ENCODE data around the gene GP1BB. TPM values are rescaled to one million over a fixed set of nuclear protein-coding genes. Genes with fewer than 3 reads are reported as not detected.

GP1BB gene
- polyA plus RNA-seq, 6 donors from 2014 or later, result 0.38 to 6.2 (median 4.0) TPM

GRCh38 chr22:19764636-19765476 is 41.5 kb downstream of the GP1BB start:
- peaks cover 19 to 28% (median 27%) of the 10 kb centered on the region in 3 donors for H3K4me1 Mint-ChIP-seq
- peaks cover 6 to 8% of the 10 kb centered on the region in 2 donors for H3K36me3 Mint-ChIP-seq
- H3K9me3 Mint-ChIP-seq, result peaks cover 0 to 5% (median 0%) of the 10 kb centered on the region in 7 donors
- H3K27ac Mint-ChIP-seq, result no peak overlapping the region
- peaks cover 49 to 77% (median 60%) of the 10 kb centered on the region in 3 donors for H3K27me3 Mint-ChIP-seq
- no peak for DNase-seq
- no peak for ATAC-seq (ENCODE audit: low read depth in 2 of 2)
- H3K4me3 Mint-ChIP-seq, result peak overlapping the region in 6 of 8 donors; percentile 29 to 83 (median 56)

GRCh38 chr22:19765477-19766239 is 42.3 kb downstream of the GP1BB start:
- H3K4me1 Mint-ChIP-seq, result peaks cover 13 to 24% (median 20%) of the 10 kb centered on the region in 3 donors
- peaks cover 0 to 2% (median 0%) of the 10 kb centered on the region in 7 donors for H3K9me3 Mint-ChIP-seq
- DNase-seq (no peak), ATAC-seq (ENCODE audit: low read depth in 2 of 2) (peak in 1 of 2 donors; percentile 9)
- no peaks in the 10 kb centered on the region for H3K36me3 Mint-ChIP-seq
- no peak overlapping the region for H3K27ac Mint-ChIP-seq
- peaks cover 43 to 78% (median 60%) of the 10 kb centered on the region in 3 donors for H3K27me3 Mint-ChIP-seq
- peak overlapping the region in 7 of 8 donors; percentile 44 to 83 (median 55) for H3K4me3 Mint-ChIP-seq

- Mint-ChIP-seq H3K4me3 (peak overlapping the region in 1 of 8 donors; percentile 66), H3K27me3 (peaks cover 45 to 83% (median 65%) of the 10 kb centered on the region in 3 donors), H3K9me3 (peaks cover 0 to 2% (median 0%) of the 10 kb centered on the region in 7 donors), H3K27ac (no peak overlapping the region), H3K36me3 (no peaks in the 10 kb centered on the region), H3K4me1 (peaks cover 13 to 24% (median 20%) of the 10 kb centered on the region in 3 donors)
- DNase-seq (no peak), ATAC-seq (ENCODE audit: low read depth in 2 of 2) (no peak)
Measured at GRCh38 chr22:19766240-19766510, 42.8 kb downstream of the GP1BB start.

GRCh38 chr22:19766511-19767426 is 43.4 kb downstream of the GP1BB start:
- Mint-ChIP-seq H3K27me3 (peaks cover 47 to 85% (median 65%) of the 10 kb centered on the region in 3 donors), H3K4me1 (peaks cover 10 to 21% (median 16%) of the 10 kb centered on the region in 3 donors)

GRCh38 chr22:19767427-19768341 is 44.3 kb downstream of the GP1BB start:
- Mint-ChIP-seq H3K27ac (peak overlapping the region in 1 of 6 donors; percentile 90), H3K9me3 (peaks cover 0 to 2% (median 0%) of the 10 kb centered on the region in 7 donors), H3K27me3 (peaks cover 48 to 85% (median 65%) of the 10 kb centered on the region in 3 donors), H3K36me3 (no peaks in the 10 kb centered on the region), H3K4me1 (peaks cover 12 to 24% (median 19%) of the 10 kb centered on the region in 3 donors), H3K4me3 (peak overlapping the region in 6 of 8 donors; percentile 65 to 78 (median 70))
- ATAC-seq (ENCODE audit: low read depth in 2 of 2) (peak; percentile 24 to 35), DNase-seq (no peak)

More at GRCh38 chr22:19766511-19767426, 43.4 kb downstream of the GP1BB start:
- ATAC-seq (ENCODE audit: low read depth in 2 of 2), result peak; percentile 83 to 87
- Mint-ChIP-seq H3K4me3 (peak overlapping the region in 7 of 8 donors; percentile 45 to 78 (median 68)), H3K9me3 (peaks cover 0 to 2% (median 0%) of the 10 kb centered on the region in 7 donors), H3K27ac (peak overlapping the region in 1 of 6 donors; percentile 90), H3K36me3 (no peaks in the 10 kb centered on the region)
- peak; percentile 45 for DNase-seq

GRCh38 chr22:19769393-19769715 is 46.0 kb downstream of the GP1BB start:
- peaks cover 24 to 37% (median 33%) of the 10 kb centered on the region in 3 donors for H3K4me1 Mint-ChIP-seq
- H3K27ac Mint-ChIP-seq, result no peak overlapping the region
- peak overlapping the region in 2 of 8 donors; percentile 29 for H3K4me3 Mint-ChIP-seq
- ATAC-seq (ENCODE audit: low read depth in 2 of 2) (no peak), DNase-seq (no peak)
- no peaks in the 10 kb centered on the region for H3K36me3 Mint-ChIP-seq
- peaks cover 0 to 1% (median 0%) of the 10 kb centered on the region in 7 donors for H3K9me3 Mint-ChIP-seq
- peaks cover 56 to 84% (median 71%) of the 10 kb centered on the region in 3 donors for H3K27me3 Mint-ChIP-seq

- Mint-ChIP-seq H3K36me3 (no peaks in the 10 kb centered on the region), H3K4me1 (peaks cover 24 to 35% (median 33%) of the 10 kb centered on the region in 3 donors), H3K9me3 (no peaks in the 10 kb centered on the region), H3K4me3 (peak overlapping the region in 2 of 8 donors; percentile 4 to 29), H3K27ac (no peak overlapping the region), H3K27me3 (peaks cover 55 to 76% (median 69%) of the 10 kb centered on the region in 3 donors)
- DNase-seq, result no peak
- no peak for ATAC-seq (ENCODE audit: low read depth in 2 of 2)
Measured at GRCh38 chr22:19770349-19771220, 47.2 kb downstream of the GP1BB start.

- DNase-seq (no peak), ATAC-seq (ENCODE audit: low read depth in 2 of 2) (no peak)
- Mint-ChIP-seq H3K9me3 (peaks cover 0 to 6% (median 0%) of the 10 kb centered on the region in 7 donors), H3K36me3 (no peaks in the 10 kb centered on the region), H3K27me3 (peaks cover 63 to 81% (median 79%) of the 10 kb centered on the region in 3 donors), H3K27ac (no peak overlapping the region), H3K4me1 (peaks cover 30 to 34% (median 32%) of the 10 kb centered on the region in 3 donors), H3K4me3 (peak overlapping the region in 2 of 8 donors; percentile 45 to 73)
Measured at GRCh38 chr22:19772422-19772672, 49.0 kb downstream of the GP1BB start.

- H3K9me3 Mint-ChIP-seq, result peaks cover 0 to 6% (median 0%) of the 10 kb centered on the region in 7 donors
- ATAC-seq (ENCODE audit: low read depth in 2 of 2) (peak; percentile 88 to 89), DNase-seq (peak; percentile 51)
- H3K27ac Mint-ChIP-seq, result peak overlapping the region in 2 of 6 donors; percentile 38 to 83
- peaks cover 59 to 81% (median 79%) of the 10 kb centered on the region in 3 donors for H3K27me3 Mint-ChIP-seq
- no peaks in the 10 kb centered on the region for H3K36me3 Mint-ChIP-seq
- peaks cover 26 to 29% (median 27%) of the 10 kb centered on the region in 3 donors for H3K4me1 Mint-ChIP-seq
- H3K4me3 Mint-ChIP-seq, result peak overlapping the region; percentile 15 to 84 (median 67)
Measured at GRCh38 chr22:19772673-19773469, 49.5 kb downstream of the GP1BB start.

- ATAC-seq (ENCODE audit: low read depth in 2 of 2) (no peak), DNase-seq (no peak)
- peaks cover 0 to 6% (median 0%) of the 10 kb centered on the region in 7 donors for H3K9me3 Mint-ChIP-seq
- H3K4me1 Mint-ChIP-seq, result peaks cover 24 to 26% (median 25%) of the 10 kb centered on the region in 3 donors
- H3K36me3 Mint-ChIP-seq, result no peaks in the 10 kb centered on the region
- H3K27ac Mint-ChIP-seq, result no peak overlapping the region
- H3K27me3 Mint-ChIP-seq, result peaks cover 59 to 88% (median 82%) of the 10 kb centered on the region in 3 donors
- peak overlapping the region in 3 of 8 donors; percentile 15 to 78 (median 66) for H3K4me3 Mint-ChIP-seq
Measured at GRCh38 chr22:19773470-19774040, 50.2 kb downstream of the GP1BB start.
